Sigmoid colon (tissue), 7 donors: ENCODE data around the gene OR8G5. TPM values are rescaled to one million over a fixed set of nuclear protein-coding genes. Genes with fewer than 3 reads are reported as not detected.
"Not testable (repeated sequence)": the region's sequence is repeated elsewhere in the genome, so short reads cannot be mapped to it uniquely, and the experiment has no call there.

Source experiments
- DNase-seq: peaks from one replicate; pipeline ENCODE4 v3.0.0-alpha.2; 2019
- H3K27ac ChIP-seq, 4 donors: fragments of 200-600 bp; sonication (generic); one replicate each; pipeline ENCODE4 v1.5.1; 2016 to 2019; ENCODE audit warnings: mild to moderate bottlenecking in 1 of 4
- H3K27me3 ChIP-seq, 3 donors: fragments of 200-600 bp; sonication (generic); one replicate each; pipeline ENCODE4 v1.5.1; 2019; ENCODE audit warnings: mild to moderate bottlenecking in 1 of 3
- H3K36me3 ChIP-seq, 4 donors: fragments of 200-600 bp; sonication (generic); one replicate each; pipeline ENCODE4 v1.5.1; 2016 to 2019
- H3K4me1 ChIP-seq, 4 donors: fragments of 200-600 bp; sonication (generic); one replicate each; pipeline ENCODE4 v1.5.1; 2017 to 2019
- H3K4me3 ChIP-seq, 4 donors: fragments of 200-600 bp; sonication (generic); one replicate each; pipeline ENCODE4 v1.5.1; 2017 to 2019; ENCODE audit warnings: mild to moderate bottlenecking in 2 of 4, moderate library complexity in 1 of 4
- H3K9me3 ChIP-seq, 4 donors: fragments of 200-600 bp in 3 of 4; sonication (generic) in 3 of 4; one replicate each; pipeline versions ENCODE4 v1.5.1 to v1.6.1; 2013 to 2019
- EP300 ChIP-seq, 4 donors: sonication (generic); formaldehyde crosslinking; IDR thresholded peaks; one replicate each; pipeline ENCODE4 v1.6.1; 2017; ENCODE audit warnings: antibody characterized with exemption in 4 of 4
- POLR2A ChIP-seq, 2 donors: fragments of 450-650 bp; IDR thresholded peaks; one replicate each; pipeline ENCODE4 v1.6.1; 2016; ENCODE audit warnings: antibody characterized with exemption in 2 of 2, mild to moderate bottlenecking in 2 of 2, moderate library complexity in 2 of 2
- POLR2AphosphoS5 ChIP-seq, 4 donors: sonication (generic); formaldehyde crosslinking; IDR thresholded peaks; one replicate each; pipeline ENCODE4 v1.6.1; 2017; ENCODE audit warnings: antibody characterized with exemption in 4 of 4
- WGBS, 2 donors: extraction: QIAGEN DNeasy Blood & Tissue Kit; methylation state at CpG; one replicate each; pipeline ENCODE4 v1.1.7; 2013; 5-methylcytosine and 5-hydroxymethylcytosine counted together
- intact Hi-C: fragments of 100-400 bp; cut with DNase I; formaldehyde crosslinking; loops from one replicate; pipeline ENCODE4 v1.15.1; 2023
- polyA plus RNA-seq, 3 donors: library from polyadenylated mRNA; stranded (reverse); fragments of 200-250 nt; gene quantifications; one replicate each; pipeline ENCODE4 v1.2.3, GENCODE V29; 2013
- total RNA-seq, 4 donors: library from RNA; depleted of rRNA; stranded (reverse); fragments of >200 nt; gene quantifications; one replicate each; pipeline ENCODE4 v1.1.0, GENCODE V29; 2016
- TF ChIP-seq, protein P1 (sequence below), 4 experiments: fragments of 450-650 bp in 3 of 4; fragments of 200-600 bp in 1 of 4; IDR thresholded peaks; one replicate each; pipeline ENCODE4 v1.5.1; 2016 to 2019; ENCODE audit warnings: antibody characterized with exemption in 4 of 4, mild to moderate bottlenecking in 3 of 4, moderate library complexity in 2 of 4
- donor health status: healthy with polysubstance abuse.
- donor health status: Bipolar disorder and iron deficiency.
- donor health status: healthy.

OR8G5 gene
- total and polyA plus RNA-seq, 7 donors, result 0.10 TPM; not detected in 6

DNA sequence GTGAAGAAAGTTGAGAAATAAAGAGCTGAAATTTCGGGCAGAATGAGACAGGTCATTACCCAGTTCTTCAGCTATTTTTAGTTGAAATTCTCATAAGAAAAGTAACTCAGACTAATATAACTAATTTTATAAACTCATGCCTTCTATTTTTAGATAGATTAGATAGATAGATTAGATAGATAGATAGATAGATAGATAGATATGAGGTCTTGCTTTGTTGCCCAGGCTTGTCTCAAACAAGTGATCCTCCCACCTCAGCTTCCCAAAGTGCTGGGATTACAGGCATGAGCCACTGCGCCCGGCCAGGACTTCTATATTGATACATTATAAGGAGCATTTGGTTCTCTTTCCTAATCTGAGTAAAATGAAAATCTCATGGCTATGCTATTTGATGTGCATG, 42.1 kb upstream of the OR8G5 start:
- Histone ChIP-seq H3K36me3 (no peaks in the 10 kb centered on the region), H3K4me3 (no peak overlapping the region), H3K27ac (no peak overlapping the region), H3K9me3 (no peaks in the 10 kb centered on the region), H3K4me1 (no peaks in the 10 kb centered on the region), H3K27me3 (no peaks in the 10 kb centered on the region)
- DNase-seq, result no peak
- TF ChIP-seq, protein P1, sequence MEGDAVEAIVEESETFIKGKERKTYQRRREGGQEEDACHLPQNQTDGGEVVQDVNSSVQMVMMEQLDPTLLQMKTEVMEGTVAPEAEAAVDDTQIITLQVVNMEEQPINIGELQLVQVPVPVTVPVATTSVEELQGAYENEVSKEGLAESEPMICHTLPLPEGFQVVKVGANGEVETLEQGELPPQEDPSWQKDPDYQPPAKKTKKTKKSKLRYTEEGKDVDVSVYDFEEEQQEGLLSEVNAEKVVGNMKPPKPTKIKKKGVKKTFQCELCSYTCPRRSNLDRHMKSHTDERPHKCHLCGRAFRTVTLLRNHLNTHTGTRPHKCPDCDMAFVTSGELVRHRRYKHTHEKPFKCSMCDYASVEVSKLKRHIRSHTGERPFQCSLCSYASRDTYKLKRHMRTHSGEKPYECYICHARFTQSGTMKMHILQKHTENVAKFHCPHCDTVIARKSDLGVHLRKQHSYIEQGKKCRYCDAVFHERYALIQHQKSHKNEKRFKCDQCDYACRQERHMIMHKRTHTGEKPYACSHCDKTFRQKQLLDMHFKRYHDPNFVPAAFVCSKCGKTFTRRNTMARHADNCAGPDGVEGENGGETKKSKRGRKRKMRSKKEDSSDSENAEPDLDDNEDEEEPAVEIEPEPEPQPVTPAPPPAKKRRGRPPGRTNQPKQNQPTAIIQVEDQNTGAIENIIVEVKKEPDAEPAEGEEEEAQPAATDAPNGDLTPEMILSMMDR (IDR thresholded peaks at IDR 0.05), result no peak
- TF ChIP-seq POLR2AphosphoS5 (IDR thresholded peaks at IDR 0.05), result no peak
- TF ChIP-seq EP300 (IDR thresholded peaks at IDR 0.05), result no peak
- no peak for TF ChIP-seq POLR2A (IDR thresholded peaks at IDR 0.05)
- 85 to 89% methylated on average over 3 of the region's 3 CpGs for WGBS, 2 donors
- intact Hi-C loops, result no loop called here

DNA sequence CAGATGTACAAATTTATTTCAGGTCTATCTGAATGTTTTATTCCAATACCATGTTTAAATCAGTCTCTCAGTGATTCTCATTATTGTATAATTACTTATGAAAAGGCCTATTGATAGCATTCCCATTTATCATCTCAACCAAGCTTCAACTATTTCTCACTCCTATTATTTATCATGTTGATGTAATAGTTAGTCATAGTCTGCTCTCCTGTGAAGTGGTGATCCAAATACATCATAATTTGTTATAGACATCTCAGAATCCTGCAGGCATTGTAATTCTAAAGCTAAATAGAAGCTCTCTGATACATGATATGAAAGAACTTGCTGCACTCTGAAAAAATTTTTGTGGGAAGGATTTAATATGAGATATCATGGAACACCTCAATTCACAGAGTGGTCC, 37.0 kb upstream of the OR8G5 start:
- H3K27ac ChIP-seq, result no peak overlapping the region
- no peak for TF ChIP-seq EP300 (IDR thresholded peaks at IDR 0.05)
- TF ChIP-seq, protein P1 (IDR thresholded peaks at IDR 0.05), result no peak
- TF ChIP-seq POLR2A (IDR thresholded peaks at IDR 0.05), result no peak
- no peak for TF ChIP-seq POLR2AphosphoS5 (IDR thresholded peaks at IDR 0.05)
- no peaks in the 10 kb centered on the region for H3K9me3 ChIP-seq
- no peaks in the 10 kb centered on the region for H3K36me3 ChIP-seq
- DNase-seq, result no peak
- H3K4me1 ChIP-seq, result no peaks in the 10 kb centered on the region
- intact Hi-C loops, result no loop called here
- H3K4me3 ChIP-seq, result no peak overlapping the region
- no peaks in the 10 kb centered on the region for H3K27me3 ChIP-seq

DNA sequence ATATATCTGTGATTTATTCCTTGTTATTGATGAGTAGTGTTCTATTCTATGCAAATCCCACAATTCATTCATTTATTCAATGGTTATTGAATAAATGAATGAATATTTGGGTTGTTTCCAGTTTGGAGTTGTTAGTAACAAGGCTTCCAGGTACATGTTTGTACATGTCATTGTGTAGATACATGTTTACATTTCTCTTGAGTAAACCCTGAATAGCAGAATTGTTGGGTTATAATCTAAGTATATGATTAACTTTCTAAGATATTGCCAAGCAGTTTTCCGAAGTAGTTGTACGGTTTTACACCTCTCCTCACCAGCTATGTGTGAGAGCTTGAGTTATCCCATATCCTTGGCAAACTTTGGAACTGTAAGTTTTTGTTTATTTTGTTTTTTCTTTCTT, 33.8 kb upstream of the OR8G5 start:
- WGBS, 2 donors, result 25 to 73% methylated on average over 2 of the region's 2 CpGs
- Histone ChIP-seq H3K27ac (no peak overlapping the region), H3K9me3 (no peaks in the 10 kb centered on the region), H3K4me3 (no peak overlapping the region), H3K36me3 (no peaks in the 10 kb centered on the region), H3K4me1 (no peaks in the 10 kb centered on the region), H3K27me3 (no peaks in the 10 kb centered on the region)
- no peak for DNase-seq
- TF ChIP-seq EP300 (IDR thresholded peaks at IDR 0.05) (no peak), POLR2AphosphoS5 (IDR thresholded peaks at IDR 0.05) (no peak), POLR2A (IDR thresholded peaks at IDR 0.05) (no peak)
- TF ChIP-seq, protein P1 (IDR thresholded peaks at IDR 0.05), result no peak
- intact Hi-C loops, result no loop called here

DNA sequence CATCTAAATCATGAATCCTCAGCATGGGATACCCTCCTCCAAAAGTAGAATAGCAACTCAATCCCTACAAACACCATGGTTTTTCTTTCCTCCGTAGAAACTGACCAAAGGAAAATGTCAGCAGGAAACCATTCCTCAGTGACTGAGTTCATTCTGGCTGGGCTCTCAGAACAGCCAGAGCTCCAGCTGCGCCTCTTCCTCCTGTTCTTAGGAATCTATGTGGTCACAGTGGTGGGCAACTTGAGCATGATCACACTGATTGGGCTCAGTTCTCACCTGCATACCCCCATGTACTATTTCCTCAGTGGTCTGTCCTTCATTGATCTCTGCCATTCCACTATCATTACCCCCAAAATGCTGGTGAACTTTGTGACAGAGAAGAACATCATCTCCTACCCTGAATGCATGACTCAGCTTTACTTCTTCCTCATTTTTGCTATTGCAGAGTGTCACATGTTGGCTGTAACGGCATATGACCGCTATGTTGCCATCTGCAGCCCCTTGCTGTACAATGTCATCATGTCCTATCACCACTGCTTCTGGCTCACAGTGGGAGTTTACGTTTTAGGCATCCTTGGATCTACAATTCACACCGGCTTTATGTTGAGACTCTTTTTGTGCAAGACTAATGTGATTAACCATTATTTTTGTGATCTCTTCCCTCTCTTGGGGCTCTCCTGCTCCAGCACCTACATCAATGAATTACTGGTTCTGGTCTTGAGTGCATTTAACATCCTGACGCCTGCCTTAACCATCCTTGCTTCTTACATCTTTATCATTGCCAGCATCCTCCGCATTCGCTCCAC, 31.4 kb upstream of the OR8G5 start:
- H3K27ac ChIP-seq, H3K36me3 ChIP-seq, H3K9me3 ChIP-seq, H3K27me3 ChIP-seq, H3K4me1 ChIP-seq, H3K4me3 ChIP-seq, DNase-seq, intact Hi-C loops: not testable (repeated sequence)
- 67 to 82% methylated on average over 9 of the region's 9 CpGs for WGBS, 2 donors

DNA sequence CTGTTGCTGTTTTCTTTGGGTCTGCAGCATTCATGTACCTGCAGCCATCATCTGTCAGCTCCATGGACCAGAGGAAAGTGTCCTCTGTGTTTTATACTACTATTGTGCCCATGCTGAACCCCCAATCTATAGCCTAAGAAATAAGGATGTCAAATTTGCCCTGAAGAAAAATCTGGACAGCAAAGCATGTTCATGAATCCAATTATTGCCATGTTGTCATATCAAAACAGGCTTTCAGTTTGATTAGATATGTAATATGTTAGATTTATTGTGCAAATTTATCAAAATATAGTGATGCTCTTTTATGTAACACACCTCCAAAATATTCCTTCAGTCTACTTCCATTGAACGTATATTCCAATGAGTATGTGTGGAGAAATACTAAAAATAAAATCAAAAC, 30.7 kb upstream of the OR8G5 start:
- DNase-seq, result no peak
- intact Hi-C loops, result no loop called here
- TF ChIP-seq EP300 (IDR thresholded peaks at IDR 0.05) (no peak), POLR2A (IDR thresholded peaks at IDR 0.05) (no peak), POLR2AphosphoS5 (IDR thresholded peaks at IDR 0.05) (no peak)
- TF ChIP-seq, protein P1 (IDR thresholded peaks at IDR 0.05), result no peak
- no peak overlapping the region for H3K27ac ChIP-seq
- no peaks in the 10 kb centered on the region for H3K9me3 ChIP-seq
- H3K4me1 ChIP-seq, result no peaks in the 10 kb centered on the region
- H3K4me3 ChIP-seq, result no peak overlapping the region
- WGBS, 2 donors, result 86 to 96% methylated on average over 1 of the region's 1 CpG
- no peaks in the 10 kb centered on the region for H3K27me3 ChIP-seq
- no peaks in the 10 kb centered on the region for H3K36me3 ChIP-seq
